Purkinje cell (primary cell): Measurements from ENCODE around the gene WEE2. TPM values are rescaled to one million over a fixed set of nuclear protein-coding genes. Genes with fewer than 3 reads are reported as not detected.

Source experiments
- polyA plus RNA-seq: library from polyadenylated mRNA; unstranded; fragments of >200 nt; fragmentation: Nextera tagmentation; gene quantifications from 2 replicates; pipeline ENCODE4 v1.2.1, GENCODE V29; 2014

The WEE2 gene
- not detected in 2 replicates for polyA plus RNA-seq

GRCh38 chr7:141708351-141708750, at the start of gene WEE2:
WEE2 (plus strand) TSS chr7:141708353; CDS start chr7:141708759, 406 bp downstream.

GRCh38 chr7:141702047-141702567, 6.0 kb upstream of the WEE2 start, which contains the start of gene DENND11:
DENND11 (minus strand) TSS chr7:141702166; CDS start chr7:141702153, 13 bp downstream.

DNA sequence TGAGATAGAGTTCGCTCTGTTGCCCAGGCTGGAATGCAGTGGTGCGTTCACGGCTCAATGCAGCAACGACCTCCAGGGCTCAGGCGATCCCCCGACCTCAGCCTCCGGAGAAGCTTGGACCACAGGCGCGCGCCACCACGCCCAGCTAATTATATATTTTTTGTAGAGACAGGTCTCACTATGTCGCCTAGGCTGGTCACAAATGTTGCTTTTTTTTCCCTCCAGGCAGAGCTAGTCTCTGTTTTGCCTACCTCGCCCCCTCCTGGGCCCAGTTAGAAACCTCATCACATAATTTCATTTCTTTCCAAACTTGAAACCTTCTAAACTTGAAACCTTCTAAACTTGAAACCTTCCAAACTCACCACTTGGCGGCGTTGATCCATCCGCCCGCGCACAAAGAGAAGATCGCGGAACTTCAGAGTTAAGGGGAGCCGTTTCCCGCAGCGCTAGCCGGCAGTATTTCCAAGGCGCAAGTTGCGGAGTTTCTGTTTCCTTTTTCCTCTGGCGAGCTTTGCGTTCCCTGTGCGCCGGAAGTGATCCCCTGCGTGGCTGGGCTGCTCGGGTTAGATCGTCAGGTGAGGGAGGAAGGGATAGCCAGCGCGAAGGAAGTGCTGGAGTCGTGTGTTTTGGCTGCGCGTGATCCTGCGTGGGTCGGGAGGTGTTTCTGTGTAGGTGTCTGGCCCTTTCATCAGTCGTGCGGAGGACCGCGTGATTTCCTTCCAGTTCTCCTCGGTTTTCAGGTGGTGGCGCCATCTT, 29.9 kb downstream of the WEE2 start, which contains the start of gene SSBP1:
Gene SSBP1 (plus strand): TSS at position 523 of the 756 bp plus-strand sequence. CDS start 809 bp downstream, outside the sequence.

DNA sequence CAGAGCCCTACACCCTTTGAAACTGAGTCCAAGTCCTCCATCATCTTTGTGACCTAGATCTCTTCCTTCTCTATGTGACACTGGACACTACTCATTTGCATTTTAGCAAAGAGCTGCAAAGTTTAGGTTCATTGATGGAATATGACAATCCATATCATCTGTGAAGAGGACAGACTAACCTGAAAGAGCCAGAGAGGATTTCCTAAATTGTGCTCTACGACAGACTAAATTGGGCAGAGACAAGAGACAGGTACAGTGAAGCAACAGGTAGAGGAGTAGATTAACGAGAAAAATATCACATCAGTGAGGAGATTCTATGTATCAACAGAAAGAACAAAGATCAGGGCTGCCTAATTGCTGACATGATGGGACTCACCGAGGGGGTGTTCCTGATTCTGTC, 55.6 kb downstream of the WEE2 start, which contains the start of gene TAS2R3:
Gene TAS2R3 (plus strand): TSS at position 301 of the 400 bp plus-strand sequence. CDS start 62 bp downstream, at position 363.

DNA sequence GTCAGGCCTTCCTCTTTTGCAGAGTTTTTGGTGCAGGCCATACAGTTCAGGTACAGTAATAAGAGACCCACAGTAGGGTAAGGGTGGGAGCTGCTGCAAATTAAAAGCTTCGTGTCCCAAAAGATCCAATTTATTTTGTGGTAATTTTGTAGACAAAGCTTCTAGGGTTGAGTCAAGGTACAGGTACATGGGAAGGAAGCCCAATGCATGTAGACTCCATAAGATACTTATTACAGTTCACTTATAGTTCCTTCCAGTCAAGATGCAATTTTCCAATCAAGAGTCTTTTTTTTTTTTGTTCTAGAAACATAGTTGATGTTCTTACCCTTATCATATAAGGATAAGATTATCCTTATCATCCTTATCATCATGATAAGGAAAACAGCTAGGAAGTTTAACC, 68.2 kb downstream of the WEE2 start, which contains the start of gene TAS2R4:
Gene TAS2R4 (plus strand): TSS at position 301 of the 400 bp plus-strand sequence. CDS start 1,815 bp downstream, outside the sequence.

Other genes with a start within 250 kb of the WEE2 start
- 28.5 and 38.8 TPM in 2 replicates for gene AGK, start 156.9 kb upstream of the WEE2 start, polyA plus RNA-seq
- gene DENND11, start 6.2 kb upstream of the WEE2 start, polyA plus RNA-seq = 4.3 and 6.8 TPM in 2 replicates
- 408 and 438 TPM in 2 replicates for gene SSBP1, start 30.0 kb downstream of the WEE2 start, polyA plus RNA-seq
- not detected in 2 replicates for gene TAS2R3, start 55.7 kb downstream of the WEE2 start, polyA plus RNA-seq
- gene TAS2R4, start 68.3 kb downstream of the WEE2 start, polyA plus RNA-seq = 1.1 TPM in 1 of 2 replicates, not detected in the other
- not detected in 2 replicates for gene TAS2R5, start 81.9 kb downstream of the WEE2 start, polyA plus RNA-seq
- 0.39 and 1.6 TPM in 2 replicates for gene PRSS37, start 133.1 kb downstream of the WEE2 start, polyA plus RNA-seq
- gene OR9A4, start 208.0 kb downstream of the WEE2 start, polyA plus RNA-seq = not detected in 2 replicates
- gene CLEC5A, start 238.6 kb downstream of the WEE2 start, polyA plus RNA-seq = not detected in 2 replicates